HG02759 (cell line): ENCODE data around the gene ROPN1B.
"Not testable (repeated sequence)": the region's sequence is repeated elsewhere in the genome, so short reads cannot be mapped to it uniquely, and the experiment has no call there.

ENCODE experiments used
- ATAC-seq: cut with Tn5 transposase; IDR thresholded peaks from one replicate; pipeline ENCODE4 v1.9.1; 2021; ENCODE audit warnings: mild to moderate bottlenecking, moderate library complexity; ENCODE audit not compliant: unreplicated experiment

ROPN1B gene

GRCh38 chr3:125968701-125969592, at the start of gene ROPN1B:
Gene ROPN1B (plus strand): TSS chr3:125969178. CDS start chr3:125972055, 2,877 bp downstream.
- peak; percentile 68 for ATAC-seq

GRCh38 chr3:125920191-125920590, 48.8 kb upstream of the ROPN1B start:
- ATAC-seq, result not testable (repeated sequence)

- not testable (repeated sequence) for ATAC-seq
These were observed 48.2 kb upstream of the ROPN1B start for GRCh38 chr3:125920751-125921279.

GRCh38 chr3:125921712-125922111, 47.3 kb upstream of the ROPN1B start:
- ATAC-seq, result not testable (repeated sequence)

- not testable (repeated sequence) for ATAC-seq
These were observed 45.5 kb upstream of the ROPN1B start for GRCh38 chr3:125923324-125924115.

- not testable (repeated sequence) for ATAC-seq
These were observed 44.7 kb upstream of the ROPN1B start for GRCh38 chr3:125924276-125924675.

- not testable (repeated sequence) for ATAC-seq
These were observed 43.3 kb upstream of the ROPN1B start for GRCh38 chr3:125925727-125926126.

GRCh38 chr3:125928771-125929545, 40.0 kb upstream of the ROPN1B start:
- ATAC-seq, result not testable (repeated sequence)

GRCh38 chr3:125929765-125930164, 39.2 kb upstream of the ROPN1B start:
- ATAC-seq, result not testable (repeated sequence)

GRCh38 chr3:125931355-125931880, 37.6 kb upstream of the ROPN1B start:
- ATAC-seq, result not testable (repeated sequence)

- ATAC-seq, result not testable (repeated sequence)
These were observed 35.4 kb upstream of the ROPN1B start for GRCh38 chr3:125933397-125934173.

GRCh38 chr3:125935252-125935874, 33.6 kb upstream of the ROPN1B start:
- not testable (repeated sequence) for ATAC-seq

GRCh38 chr3:125936210-125936815, 32.7 kb upstream of the ROPN1B start:
- not testable (repeated sequence) for ATAC-seq

- not testable (repeated sequence) for ATAC-seq
These were observed 32.1 kb upstream of the ROPN1B start for GRCh38 chr3:125936891-125937290.

GRCh38 chr3:125947806-125948205, 21.2 kb upstream of the ROPN1B start:
- ATAC-seq, result not testable (repeated sequence)

GRCh38 chr3:125948901-125949300, 20.1 kb upstream of the ROPN1B start:
- not testable (repeated sequence) for ATAC-seq

GRCh38 chr3:125951176-125951575, 17.8 kb upstream of the ROPN1B start:
- not testable (repeated sequence) for ATAC-seq

GRCh38 chr3:125957020-125957419, 12.0 kb upstream of the ROPN1B start:
- ATAC-seq, result not testable (repeated sequence)
